ENCODE results near the gene PPP4R4. TPM values are rescaled to one million over a fixed set of nuclear protein-coding genes. Genes with fewer than 3 reads are reported as not detected.

The PPP4R4 gene
- total and polyA plus RNA-seq, 2 experiments from 2014 or later, result 3.0 to 11.1 TPM

DNA sequence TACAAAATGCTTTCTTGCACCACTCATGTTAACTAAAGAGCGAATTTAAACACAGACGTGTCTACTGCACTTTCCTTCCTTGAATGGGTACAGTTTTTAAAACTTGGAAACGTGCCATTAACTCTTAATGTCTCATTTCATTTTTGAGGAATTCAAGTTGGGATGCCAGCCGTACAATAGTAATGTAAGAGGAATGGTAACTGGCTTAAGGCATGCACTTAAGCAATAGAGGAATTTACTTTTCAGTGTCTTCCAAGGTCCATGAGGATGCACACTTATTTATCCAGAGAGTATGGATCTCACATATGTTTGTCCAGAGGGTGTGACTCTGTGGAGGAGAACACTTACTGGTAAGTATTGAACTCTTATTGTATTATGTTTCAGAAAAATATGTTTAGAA lies 52.9 kb downstream of the PPP4R4 start:
- Mint-ChIP-seq H3K27me3 (ENCODE audit: insufficient read depth, low read depth, poor library complexity) (peaks cover 2% of the 10 kb centered on the region), H3K27ac (no peak overlapping the region), H3K4me3 (no peak overlapping the region), H3K4me1 (no peaks in the 10 kb centered on the region), H3K9me3 (no peaks in the 10 kb centered on the region), H3K36me3 (ENCODE audit: low read depth) (no peaks in the 10 kb centered on the region)
- no peak overlapping the region for H3K4me3 ChIP-seq
- no peaks in the 10 kb centered on the region for H3F3A ChIP-seq (replicated peaks; ENCODE audit: low read depth)
- no peaks in the 10 kb centered on the region for H4K20me1 ChIP-seq (replicated peaks; ENCODE audit: insufficient read depth)
- H3K9me2 ChIP-seq (ENCODE audit: insufficient read depth), result no peaks in the 10 kb centered on the region
- H3K79me2 ChIP-seq (replicated peaks; ENCODE audit: insufficient read depth), result no peaks in the 10 kb centered on the region
- H3K4me2 ChIP-seq, result no peak overlapping the region
- no peak overlapping the region for H2AFZ ChIP-seq
- H3K27me3 ChIP-seq (ENCODE audit: insufficient read depth), result no peaks in the 10 kb centered on the region
- DNase-seq (ENCODE audit: low spot score) (no peak), ATAC-seq (no peak)
- TF ChIP-seq, protein P1, sequence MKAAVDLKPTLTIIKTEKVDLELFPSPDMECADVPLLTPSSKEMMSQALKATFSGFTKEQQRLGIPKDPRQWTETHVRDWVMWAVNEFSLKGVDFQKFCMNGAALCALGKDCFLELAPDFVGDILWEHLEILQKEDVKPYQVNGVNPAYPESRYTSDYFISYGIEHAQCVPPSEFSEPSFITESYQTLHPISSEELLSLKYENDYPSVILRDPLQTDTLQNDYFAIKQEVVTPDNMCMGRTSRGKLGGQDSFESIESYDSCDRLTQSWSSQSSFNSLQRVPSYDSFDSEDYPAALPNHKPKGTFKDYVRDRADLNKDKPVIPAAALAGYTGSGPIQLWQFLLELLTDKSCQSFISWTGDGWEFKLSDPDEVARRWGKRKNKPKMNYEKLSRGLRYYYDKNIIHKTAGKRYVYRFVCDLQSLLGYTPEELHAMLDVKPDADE (IDR thresholded peaks at IDR 0.05), result no peak
- H3K4me1 ChIP-seq (ENCODE audit: insufficient read depth), result no peaks in the 10 kb centered on the region
- H3K27ac ChIP-seq (ENCODE audit: low read depth), result no peak overlapping the region
- H3K36me3 ChIP-seq (ENCODE audit: insufficient read depth), result no peaks in the 10 kb centered on the region

DNA sequence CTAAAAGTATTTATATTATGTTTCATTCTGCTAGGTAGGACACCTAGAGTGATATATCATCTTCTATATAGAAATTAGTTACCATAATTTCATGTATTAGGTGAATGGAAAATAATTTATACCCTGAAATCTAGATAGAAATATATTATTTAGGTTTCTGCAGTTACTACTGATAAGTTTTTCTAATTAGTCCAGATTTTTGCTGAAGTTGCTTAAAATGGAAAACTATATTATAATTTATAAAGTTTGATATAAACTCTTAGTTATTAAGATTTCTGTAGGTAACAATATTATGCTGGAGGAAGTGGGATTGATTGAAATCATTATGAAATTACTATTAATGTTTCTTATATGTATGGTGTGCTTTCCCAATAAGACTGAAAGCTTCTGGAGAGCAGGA lies 62.9 kb downstream of the PPP4R4 start:
- ATAC-seq (no peak), DNase-seq (ENCODE audit: low spot score) (no peak)
- no peaks in the 10 kb centered on the region for H3K9me2 ChIP-seq (ENCODE audit: insufficient read depth)
- no peak overlapping the region for H3K4me2 ChIP-seq
- Mint-ChIP-seq H3K9me3 (no peaks in the 10 kb centered on the region), H3K4me1 (peaks cover 2% of the 10 kb centered on the region; the same call in 1 of the 3 replicates), H3K27ac (no peak overlapping the region), H3K27me3 (ENCODE audit: insufficient read depth, low read depth, poor library complexity) (no peaks in the 10 kb centered on the region), H3K36me3 (ENCODE audit: low read depth) (peaks cover 18% of the 10 kb centered on the region; the same call in 2 of the 3 replicates), H3K4me3 (no peak overlapping the region)
- no peaks in the 10 kb centered on the region for H3K4me1 ChIP-seq (ENCODE audit: insufficient read depth)
- no peaks in the 10 kb centered on the region for H3K79me2 ChIP-seq (replicated peaks; ENCODE audit: insufficient read depth)
- no peaks in the 10 kb centered on the region for H3K36me3 ChIP-seq (ENCODE audit: insufficient read depth)
- H3K4me3 ChIP-seq, result no peak overlapping the region
- H3K27ac ChIP-seq (ENCODE audit: low read depth), result no peak overlapping the region
- H2AFZ ChIP-seq, result no peak overlapping the region
- no peak for TF ChIP-seq NANOG (IDR thresholded peaks at IDR 0.05; ENCODE audit: borderline replicate concordance)
- no peak for TF ChIP-seq POLR2AphosphoS5 (IDR thresholded peaks at IDR 0.05; ENCODE audit: low read depth)
- TF ChIP-seq EZH2 (IDR thresholded peaks at IDR 0.05; ENCODE audit: low read depth, unreplicated experiment), result no peak
- TF ChIP-seq STAT1 (IDR thresholded peaks at IDR 0.05; ENCODE audit: unreplicated experiment), result no peak
- H3K27me3 ChIP-seq (ENCODE audit: insufficient read depth), result no peaks in the 10 kb centered on the region
- H4K20me1 ChIP-seq (replicated peaks; ENCODE audit: insufficient read depth), result no peaks in the 10 kb centered on the region
- H3F3A ChIP-seq (replicated peaks; ENCODE audit: low read depth), result no peaks in the 10 kb centered on the region

DNA sequence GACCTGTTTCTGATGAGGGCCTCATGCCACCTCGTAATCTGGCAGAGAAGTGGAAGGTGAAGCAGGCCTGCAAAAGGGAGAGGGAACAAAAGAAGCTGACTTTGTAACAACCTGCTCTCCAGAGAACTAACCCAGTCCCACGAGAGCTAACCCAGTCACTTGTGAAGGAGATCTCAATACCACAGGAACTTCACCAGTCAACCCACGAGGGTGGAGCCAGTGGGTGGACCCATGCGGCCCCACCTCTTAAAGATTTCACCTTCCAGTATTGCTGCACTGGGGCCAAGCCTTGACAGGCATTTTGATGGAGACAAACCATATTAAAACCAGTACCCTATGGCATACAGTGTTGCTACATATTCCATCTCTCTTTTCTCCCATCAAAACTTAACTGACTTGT lies 63.9 kb downstream of the PPP4R4 start:
- H3K4me2 ChIP-seq, result no peak overlapping the region
- no peaks in the 10 kb centered on the region for H3K9me2 ChIP-seq (ENCODE audit: insufficient read depth)
- no peak for DNase-seq (ENCODE audit: low spot score)
- no peak overlapping the region for H3K27ac ChIP-seq (ENCODE audit: low read depth)
- no peaks in the 10 kb centered on the region for H3F3A ChIP-seq (replicated peaks; ENCODE audit: low read depth)
- no peaks in the 10 kb centered on the region for H3K9me3 Mint-ChIP-seq
- H3K27ac Mint-ChIP-seq, result no peak overlapping the region
- no peaks in the 10 kb centered on the region for H3K27me3 Mint-ChIP-seq (ENCODE audit: insufficient read depth, low read depth, poor library complexity)
- H3K36me3 Mint-ChIP-seq (ENCODE audit: low read depth), result peaks cover 18% of the 10 kb centered on the region; the same call in 2 of the 3 replicates
- H3K4me3 ChIP-seq, result no peak overlapping the region
- H3K27me3 ChIP-seq (ENCODE audit: insufficient read depth), result no peaks in the 10 kb centered on the region
- H2AFZ ChIP-seq, result no peak overlapping the region
- H3K79me2 ChIP-seq (replicated peaks; ENCODE audit: insufficient read depth), result no peaks in the 10 kb centered on the region
- no peak for ATAC-seq
- H3K4me1 ChIP-seq (ENCODE audit: insufficient read depth), result no peaks in the 10 kb centered on the region
- no peak overlapping the region for H3K4me3 Mint-ChIP-seq
- H3K36me3 ChIP-seq (ENCODE audit: insufficient read depth), result no peaks in the 10 kb centered on the region
- H3K4me1 Mint-ChIP-seq, result peaks cover 2% of the 10 kb centered on the region; the same call in 1 of the 3 replicates
- no peaks in the 10 kb centered on the region for H4K20me1 ChIP-seq (replicated peaks; ENCODE audit: insufficient read depth)
- TF ChIP-seq, protein P1 (IDR thresholded peaks at IDR 0.05), result no peak
- TF ChIP-seq, protein P2, sequence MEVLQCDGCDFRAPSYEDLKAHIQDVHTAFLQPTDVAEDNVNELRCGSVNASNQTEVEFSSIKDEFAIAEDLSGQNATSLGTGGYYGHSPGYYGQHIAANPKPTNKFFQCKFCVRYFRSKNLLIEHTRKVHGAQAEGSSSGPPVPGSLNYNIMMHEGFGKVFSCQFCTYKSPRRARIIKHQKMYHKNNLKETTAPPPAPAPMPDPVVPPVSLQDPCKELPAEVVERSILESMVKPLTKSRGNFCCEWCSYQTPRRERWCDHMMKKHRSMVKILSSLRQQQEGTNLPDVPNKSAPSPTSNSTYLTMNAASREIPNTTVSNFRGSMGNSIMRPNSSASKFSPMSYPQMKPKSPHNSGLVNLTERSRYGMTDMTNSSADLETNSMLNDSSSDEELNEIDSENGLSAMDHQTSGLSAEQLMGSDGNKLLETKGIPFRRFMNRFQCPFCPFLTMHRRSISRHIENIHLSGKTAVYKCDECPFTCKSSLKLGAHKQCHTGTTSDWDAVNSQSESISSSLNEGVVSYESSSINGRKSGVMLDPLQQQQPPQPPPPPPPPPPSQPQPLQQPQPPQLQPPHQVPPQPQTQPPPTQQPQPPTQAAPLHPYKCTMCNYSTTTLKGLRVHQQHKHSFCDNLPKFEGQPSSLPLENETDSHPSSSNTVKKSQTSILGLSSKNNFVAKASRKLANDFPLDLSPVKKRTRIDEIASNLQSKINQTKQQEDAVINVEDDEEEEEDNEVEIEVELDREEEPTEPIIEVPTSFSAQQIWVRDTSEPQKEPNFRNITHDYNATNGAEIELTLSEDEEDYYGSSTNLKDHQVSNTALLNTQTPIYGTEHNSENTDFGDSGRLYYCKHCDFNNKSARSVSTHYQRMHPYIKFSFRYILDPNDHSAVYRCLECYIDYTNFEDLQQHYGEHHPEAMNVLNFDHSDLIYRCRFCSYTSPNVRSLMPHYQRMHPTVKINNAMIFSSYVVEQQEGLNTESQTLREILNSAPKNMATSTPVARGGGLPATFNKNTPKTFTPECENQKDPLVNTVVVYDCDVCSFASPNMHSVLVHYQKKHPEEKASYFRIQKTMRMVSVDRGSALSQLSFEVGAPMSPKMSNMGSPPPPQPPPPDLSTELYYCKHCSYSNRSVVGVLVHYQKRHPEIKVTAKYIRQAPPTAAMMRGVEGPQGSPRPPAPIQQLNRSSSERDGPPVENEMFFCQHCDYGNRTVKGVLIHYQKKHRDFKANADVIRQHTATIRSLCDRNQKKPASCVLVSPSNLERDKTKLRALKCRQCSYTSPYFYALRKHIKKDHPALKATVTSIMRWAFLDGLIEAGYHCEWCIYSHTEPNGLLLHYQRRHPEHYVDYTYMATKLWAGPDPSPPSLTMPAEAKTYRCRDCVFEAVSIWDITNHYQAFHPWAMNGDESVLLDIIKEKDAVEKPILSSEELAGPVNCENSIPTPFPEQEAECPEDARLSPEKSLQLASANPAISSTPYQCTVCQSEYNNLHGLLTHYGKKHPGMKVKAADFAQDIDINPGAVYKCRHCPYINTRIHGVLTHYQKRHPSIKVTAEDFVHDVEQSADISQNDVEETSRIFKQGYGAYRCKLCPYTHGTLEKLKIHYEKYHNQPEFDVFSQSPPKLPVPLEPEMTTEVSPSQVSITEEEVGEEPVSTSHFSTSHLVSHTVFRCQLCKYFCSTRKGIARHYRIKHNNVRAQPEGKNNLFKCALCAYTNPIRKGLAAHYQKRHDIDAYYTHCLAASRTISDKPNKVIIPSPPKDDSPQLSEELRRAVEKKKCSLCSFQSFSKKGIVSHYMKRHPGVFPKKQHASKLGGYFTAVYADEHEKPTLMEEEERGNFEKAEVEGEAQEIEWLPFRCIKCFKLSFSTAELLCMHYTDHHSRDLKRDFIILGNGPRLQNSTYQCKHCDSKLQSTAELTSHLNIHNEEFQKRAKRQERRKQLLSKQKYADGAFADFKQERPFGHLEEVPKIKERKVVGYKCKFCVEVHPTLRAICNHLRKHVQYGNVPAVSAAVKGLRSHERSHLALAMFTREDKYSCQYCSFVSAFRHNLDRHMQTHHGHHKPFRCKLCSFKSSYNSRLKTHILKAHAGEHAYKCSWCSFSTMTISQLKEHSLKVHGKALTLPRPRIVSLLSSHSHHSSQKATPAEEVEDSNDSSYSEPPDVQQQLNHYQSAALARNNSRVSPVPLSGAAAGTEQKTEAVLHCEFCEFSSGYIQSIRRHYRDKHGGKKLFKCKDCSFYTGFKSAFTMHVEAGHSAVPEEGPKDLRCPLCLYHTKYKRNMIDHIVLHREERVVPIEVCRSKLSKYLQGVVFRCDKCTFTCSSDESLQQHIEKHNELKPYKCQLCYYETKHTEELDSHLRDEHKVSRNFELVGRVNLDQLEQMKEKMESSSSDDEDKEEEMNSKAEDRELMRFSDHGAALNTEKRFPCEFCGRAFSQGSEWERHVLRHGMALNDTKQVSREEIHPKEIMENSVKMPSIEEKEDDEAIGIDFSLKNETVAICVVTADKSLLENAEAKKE (CRISPR knock-in tag; IDR thresholded peaks at IDR 0.05), result no peak
- TF ChIP-seq CREB1 (CRISPR knock-in tag; IDR thresholded peaks at IDR 0.05; ENCODE audit: low read depth) (no peak), ZNF331 (CRISPR knock-in tag; IDR thresholded peaks at IDR 0.05; ENCODE audit: low read depth) (no peak), JUNB (IDR thresholded peaks at IDR 0.05; ENCODE audit: unreplicated experiment) (no peak), EZH2phosphoT487 (IDR thresholded peaks at IDR 0.05; ENCODE audit: unreplicated experiment) (no peak)

Measured in GM23338 (cell line).